Hindlimb muscle (tissue), 1 donor: ENCODE measurements around the gene PLXND1. TPM values are rescaled to one million over a fixed set of nuclear protein-coding genes. Genes with fewer than 3 reads are reported as not detected.

Experiments
- DNase-seq: peaks from one replicate; pipeline ENCODE4 v3.0.0-alpha.2; 2013
- polyA plus RNA-seq: library from polyadenylated mRNA; unstranded; fragments of 120-200 nt; gene quantifications from one replicate; pipeline ENCODE4 v1.2.1, GENCODE V29; 2013; ENCODE audit not compliant: insufficient read length

The PLXND1 gene
- polyA plus RNA-seq, 1 donor = 154 TPM

GRCh38 chr3:129601713-129602112 is 4.8 kb downstream of the PLXND1 start:
- no peak for DNase-seq

DNA sequence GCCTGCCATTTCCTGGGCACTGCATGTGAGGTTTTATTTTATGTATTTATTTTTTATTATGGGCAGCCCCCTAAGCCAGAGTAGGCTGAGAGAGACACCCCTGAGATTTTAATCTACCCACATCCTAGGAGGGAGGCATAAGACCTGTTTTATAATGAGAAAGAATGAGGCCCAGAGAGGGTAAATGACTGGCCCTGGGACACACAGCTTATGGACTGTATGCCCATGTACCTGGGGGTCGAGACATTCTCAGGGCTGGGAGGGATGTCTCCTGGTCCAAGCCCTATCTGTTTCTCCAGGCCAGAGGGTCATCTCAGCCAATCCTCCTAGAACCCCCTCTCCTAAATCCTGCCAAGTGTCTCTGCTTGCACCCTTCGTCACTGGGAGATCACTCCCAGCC is 6.1 kb downstream of the PLXND1 start:
- no peak for DNase-seq

DNA sequence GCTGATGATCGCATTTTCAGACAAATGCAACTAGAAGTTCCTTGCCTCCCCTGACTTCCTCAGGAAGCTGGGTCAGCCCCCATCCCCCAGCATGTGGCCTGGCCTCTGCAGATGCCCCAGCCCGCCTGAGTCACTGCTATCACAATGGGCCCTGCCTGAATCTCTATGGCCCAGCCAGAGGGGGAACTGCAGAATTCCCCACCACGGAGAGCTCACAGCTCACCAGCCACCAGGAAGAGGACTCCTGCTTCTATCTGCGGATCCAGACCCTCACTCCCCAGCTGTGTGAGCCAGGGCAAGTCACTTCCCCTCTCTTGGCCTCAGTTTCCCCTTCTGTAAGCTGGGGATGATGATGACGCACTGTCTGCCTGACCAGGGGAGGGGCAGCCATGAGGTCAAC is 6.9 kb downstream of the PLXND1 start:
- no peak for DNase-seq

DNA sequence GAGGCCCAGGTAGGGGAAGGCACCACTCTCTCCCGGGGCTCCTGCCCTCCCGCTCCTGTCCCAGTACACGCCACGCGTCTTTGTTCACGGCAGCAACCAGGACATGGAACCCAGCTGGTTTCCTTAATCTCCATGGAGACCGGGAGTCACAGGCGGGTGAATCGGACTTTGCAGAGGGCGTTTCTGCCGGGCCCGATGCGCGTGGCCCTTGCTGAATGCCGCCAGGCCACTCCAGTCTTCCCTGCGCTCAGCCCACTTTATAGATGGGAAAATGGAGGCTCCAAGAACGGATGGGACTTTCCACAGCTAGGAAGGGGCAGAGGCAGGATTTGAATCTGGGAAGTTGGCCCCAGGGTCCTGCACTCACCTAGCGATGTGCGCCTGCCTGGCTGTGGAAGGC is 7.4 kb downstream of the PLXND1 start:
- no peak for DNase-seq

DNA sequence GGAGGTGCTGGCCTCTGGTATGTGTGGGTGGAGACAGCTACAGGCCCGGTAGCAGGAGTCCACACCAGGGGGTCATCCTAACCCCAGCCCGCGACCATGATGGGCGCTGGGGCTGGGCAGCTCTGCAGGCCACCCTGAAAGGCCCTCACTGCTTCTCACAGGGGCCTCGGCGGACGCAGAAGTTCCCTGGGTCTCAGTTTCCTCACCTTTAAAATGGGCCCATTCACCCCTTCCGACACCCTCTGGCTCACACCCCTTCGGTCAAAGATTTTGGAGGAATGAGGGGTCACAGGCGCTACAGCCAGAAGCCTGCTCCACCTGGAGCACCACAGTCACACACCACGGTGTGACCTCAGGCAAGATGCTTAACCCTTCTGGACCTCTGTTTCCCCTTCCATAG is 8.0 kb downstream of the PLXND1 start:
- no peak for DNase-seq

- no peak for DNase-seq
These were observed 8.5 kb downstream of the PLXND1 start for GRCh38 chr3:129598000-129598381.

DNA sequence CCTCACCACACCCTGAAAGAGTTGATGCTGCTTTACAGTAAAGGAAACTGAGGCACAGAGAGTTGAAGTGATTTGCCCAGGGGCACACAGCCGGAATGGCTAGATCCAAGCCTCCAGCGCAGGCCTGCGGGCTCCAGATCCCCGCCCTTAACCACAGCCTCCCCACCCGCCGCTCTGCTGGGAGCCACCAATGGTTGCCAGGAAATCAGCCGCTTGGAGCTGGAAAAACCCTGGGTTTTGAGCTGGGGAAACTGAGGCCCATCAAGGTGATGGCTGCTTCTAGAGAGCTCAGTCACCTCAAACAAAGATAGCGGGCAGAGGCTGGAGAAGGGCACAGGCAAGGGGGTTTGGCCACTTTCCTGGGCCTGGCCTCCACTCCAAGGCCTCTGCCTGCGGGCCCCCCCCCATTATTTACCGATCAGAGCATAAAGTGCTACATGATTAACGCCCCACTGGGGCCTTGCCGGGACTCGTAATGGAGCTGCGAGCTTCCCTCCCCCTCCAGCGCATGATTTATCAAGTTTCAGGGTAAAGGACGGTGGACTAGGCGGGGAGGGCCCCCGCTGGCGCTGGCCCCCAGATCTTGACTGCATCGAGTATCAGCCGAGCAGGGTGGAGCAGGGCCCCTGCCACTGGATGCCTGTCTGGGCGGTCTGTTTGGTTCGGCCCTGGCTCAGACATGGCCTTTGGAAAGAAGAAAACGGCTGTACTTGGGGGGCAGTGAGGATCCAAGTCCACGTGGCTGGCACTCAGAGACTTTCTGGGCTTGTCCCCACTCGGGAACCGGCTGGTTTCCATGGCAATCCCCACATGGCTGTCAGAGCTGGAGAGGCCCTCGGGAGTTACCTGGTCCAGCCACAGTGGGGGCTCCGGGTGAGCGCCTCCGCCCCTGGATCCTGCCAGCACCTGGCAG is 9.1 kb downstream of the PLXND1 start:
- DNase-seq = no peak

DNA sequence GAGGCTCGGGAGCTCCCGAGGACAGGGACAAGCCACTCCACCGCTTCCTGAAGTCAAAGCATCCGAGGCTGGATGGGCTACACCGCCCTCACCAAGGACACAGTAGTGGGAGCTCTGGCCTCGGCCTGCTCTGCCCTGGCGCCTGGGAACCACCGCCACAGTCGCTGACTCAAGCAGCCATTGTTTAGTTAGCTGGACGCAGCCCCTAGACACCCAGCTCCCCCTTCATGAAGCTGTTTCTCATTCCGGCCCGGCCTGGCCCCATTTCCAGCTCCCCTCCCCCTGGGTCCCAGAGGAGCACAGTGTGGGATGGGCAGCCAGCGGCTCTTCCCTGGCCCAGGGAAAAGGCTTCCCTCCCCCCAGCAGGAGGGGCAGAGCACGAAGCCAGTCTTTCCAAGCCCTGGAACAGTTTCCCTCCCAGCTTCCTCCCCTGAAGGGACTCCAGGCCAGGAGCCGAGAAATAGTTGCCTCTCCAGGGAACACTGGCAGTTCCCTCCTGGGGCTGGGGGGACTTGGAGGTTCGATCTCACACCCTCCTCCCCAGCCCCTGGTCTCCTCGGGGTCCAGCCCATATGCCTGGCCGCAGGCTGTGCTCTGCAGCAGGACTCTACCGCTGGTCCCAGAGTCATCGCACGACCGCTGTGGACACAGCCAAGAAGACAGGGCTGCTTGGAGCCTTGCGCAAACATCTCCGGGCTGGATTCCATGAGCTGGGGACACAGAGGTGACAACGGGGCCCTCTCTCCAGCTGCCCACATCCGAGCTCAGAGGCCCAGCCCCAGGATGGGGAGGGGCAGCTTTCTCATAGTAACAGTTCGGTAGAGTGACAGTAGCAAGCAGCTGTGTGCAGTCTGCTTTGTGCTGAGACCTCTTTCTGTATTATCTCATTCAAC is 10.0 kb downstream of the PLXND1 start:
- DNase-seq = peak; percentile 88

DNA sequence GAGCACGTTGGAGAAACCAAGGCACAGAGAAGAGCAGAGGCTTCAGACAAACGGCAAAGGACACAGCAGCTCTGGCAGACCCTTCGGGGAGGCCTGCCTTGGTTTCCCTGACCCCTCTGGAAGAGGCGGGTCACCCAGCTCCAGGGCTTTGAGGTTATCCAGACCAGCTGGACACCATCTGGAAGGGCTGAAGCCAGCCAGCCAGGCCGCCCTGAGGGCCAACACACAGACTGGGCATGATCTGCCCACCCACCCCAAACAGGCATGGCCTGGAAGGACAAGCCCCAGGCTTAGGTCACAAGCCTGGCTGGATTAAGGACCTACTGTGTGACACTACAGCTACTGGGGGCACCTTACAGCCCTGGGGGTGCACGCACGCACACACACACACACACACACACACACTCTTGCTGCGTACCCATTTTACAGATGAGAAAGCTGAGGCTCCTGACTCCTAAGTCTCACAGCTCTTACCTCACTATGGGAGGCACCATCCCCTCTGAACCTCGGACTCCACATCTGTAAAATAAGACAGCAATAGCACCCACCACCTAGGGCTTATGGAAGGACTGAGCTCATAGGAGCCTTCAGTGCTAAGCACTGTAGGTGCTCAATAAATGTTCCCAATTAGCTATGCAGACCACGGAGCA is 10.8 kb downstream of the PLXND1 start:
- DNase-seq = no peak

DNA sequence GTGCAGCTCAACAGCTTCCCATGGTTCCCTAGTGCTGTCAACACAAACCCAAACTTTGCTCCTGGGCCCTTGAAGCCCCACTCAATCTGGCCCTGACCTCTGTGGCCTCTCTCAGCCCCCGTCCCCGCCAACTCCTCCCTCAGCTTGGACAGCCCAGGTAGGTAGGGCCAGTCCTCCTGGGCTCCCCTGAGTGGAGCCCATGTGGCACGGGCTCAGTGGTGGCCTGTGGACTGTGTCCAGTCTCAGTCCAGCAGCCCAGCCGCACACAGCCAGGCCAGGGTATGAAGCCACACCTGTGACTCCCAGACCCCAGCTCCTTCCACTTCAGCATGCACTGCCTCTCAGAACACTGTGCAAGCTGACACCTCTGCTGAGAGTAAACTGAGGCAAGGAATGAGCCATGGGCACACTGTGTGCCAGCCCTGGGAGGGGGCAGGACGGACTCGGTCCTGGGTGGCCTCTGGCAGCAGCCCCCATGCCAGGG is 11.5 kb downstream of the PLXND1 start:
- no peak for DNase-seq

- DNase-seq = no peak
These were observed 12.1 kb downstream of the PLXND1 start for GRCh38 chr3:129594409-129594808.

- no peak for DNase-seq
These were observed 12.7 kb downstream of the PLXND1 start for GRCh38 chr3:129593595-129594339.

DNA sequence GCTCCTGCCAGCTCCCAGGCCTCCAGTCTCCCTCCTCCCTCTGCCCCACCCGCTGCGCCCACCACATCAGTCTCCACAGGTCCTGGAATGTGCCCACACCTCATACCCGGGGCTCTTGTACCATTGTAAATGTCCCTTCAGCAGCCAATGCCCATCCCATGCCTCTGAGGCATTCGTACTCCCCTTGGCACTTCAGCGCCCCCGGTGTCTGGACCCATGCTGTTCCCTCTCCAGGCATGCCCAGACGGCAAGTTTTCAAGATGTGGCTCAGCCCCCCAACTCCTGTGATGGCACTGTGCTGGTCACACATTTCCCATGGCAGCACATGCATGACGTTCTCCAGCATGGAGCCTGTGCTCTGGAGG is 13.3 kb downstream of the PLXND1 start:
- no peak for DNase-seq

GRCh38 chr3:129592381-129593131 is 13.9 kb downstream of the PLXND1 start:
- DNase-seq = peak; percentile 70

GRCh38 chr3:129591932-129592331 is 14.5 kb downstream of the PLXND1 start:
- no peak for DNase-seq

GRCh38 chr3:129590215-129590614 is 16.3 kb downstream of the PLXND1 start:
- no peak for DNase-seq

- DNase-seq = no peak
These were observed 18.8 kb downstream of the PLXND1 start for GRCh38 chr3:129587566-129588210.

DNA sequence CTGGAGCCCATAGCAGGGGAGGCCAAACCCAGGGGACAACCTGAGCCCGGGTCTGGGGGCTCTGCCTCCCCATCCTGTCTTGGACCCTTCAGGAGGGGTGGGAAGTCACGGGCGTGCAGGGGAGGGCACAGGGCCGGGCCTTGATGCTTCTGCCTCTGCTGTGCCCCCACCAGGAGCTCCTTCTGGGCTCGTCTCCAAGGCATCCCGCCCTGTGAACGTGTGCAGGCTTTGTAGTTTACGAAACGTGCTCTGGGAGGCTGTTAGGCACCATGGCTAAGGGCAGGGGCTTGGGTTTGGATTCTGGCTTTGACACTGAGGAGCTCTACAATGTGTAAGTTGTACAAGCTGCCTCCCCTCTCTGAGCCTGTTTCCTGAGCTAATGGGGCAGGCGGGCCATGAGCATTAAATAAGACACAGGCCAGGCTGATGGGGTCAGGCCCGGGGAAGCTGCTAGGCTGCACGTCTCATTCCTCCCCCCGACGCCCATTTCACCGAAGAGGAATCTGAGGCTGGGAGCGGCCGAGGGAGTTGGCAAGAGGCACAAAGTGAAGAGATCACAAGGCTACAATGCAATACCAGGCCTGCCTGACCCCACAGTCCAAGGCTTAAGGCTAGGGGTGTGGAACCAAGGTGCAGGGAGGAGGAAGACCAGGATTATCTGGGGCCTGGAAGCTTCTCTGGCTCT is 19.6 kb downstream of the PLXND1 start:
- no peak for DNase-seq

DNA sequence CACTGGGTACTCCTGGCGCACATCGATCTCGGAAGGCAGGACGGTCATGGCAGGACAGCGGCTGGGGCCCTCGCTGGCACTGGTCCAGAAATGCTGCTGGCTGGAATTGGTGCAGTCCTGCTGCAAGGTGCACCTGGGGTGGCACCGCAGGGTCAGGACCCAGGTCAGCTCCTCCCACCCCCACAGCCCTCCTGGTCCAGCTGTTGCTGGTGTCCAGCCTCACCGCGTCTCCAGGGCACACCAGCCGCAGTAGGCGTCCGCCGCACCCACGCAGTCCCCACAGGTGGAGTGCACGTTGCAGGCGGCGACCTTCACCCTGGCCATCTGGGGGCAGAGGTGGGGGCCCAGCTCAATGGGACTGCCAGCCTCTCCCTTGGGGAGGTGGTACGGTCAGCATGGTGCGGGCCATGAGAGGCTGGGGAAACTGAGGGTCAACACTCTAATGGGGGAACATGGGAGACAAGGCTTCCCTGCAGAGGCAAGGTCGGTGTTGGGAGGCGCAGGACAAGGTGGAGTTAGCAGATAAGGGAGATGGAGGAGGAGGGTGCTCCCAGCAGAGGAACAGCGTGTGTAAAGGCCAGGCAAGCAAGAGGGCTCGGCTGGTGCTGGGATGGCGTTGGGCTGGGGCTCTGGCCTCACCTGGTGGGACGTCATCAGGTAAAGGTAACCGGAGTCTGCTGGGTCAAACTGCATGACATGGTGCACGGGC is 20.4 kb downstream of the PLXND1 start:
- no peak for DNase-seq

DNA sequence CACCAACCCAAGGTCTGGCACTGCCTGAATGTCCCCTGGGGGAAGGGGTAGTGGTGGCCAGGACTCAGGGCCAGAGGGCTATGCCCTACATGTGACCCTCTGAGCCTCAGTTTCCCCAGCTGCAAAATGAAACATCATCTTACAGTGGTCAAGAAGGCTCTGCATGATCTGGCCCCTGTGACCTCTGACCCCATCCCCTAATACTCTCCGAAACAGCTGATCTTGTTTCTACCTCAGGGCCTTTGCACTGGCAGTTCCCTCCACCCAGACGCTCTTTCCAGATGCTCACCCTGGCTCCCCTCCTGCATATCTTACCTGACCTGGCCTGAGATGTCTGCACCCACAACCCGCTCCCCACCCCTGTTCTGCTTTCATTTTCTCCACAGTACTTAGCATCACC is 21.8 kb downstream of the PLXND1 start:
- DNase-seq = no peak
